PC-3 (cell line): ENCODE measurements around the gene SIX1. TPM values are rescaled to one million over a fixed set of nuclear protein-coding genes. Genes with fewer than 3 reads are reported as not detected.

Experiments used
- ATAC-seq: fragments of 200-7000 bp; cut with Tn5 transposase; 2 replicates; pipeline ENCODE4 v1.9.1; 2020; ENCODE audit warnings: mild to moderate bottlenecking, moderate library complexity
- BruUV-seq: library from RNA; stranded (reverse); fragments of 400-500 nt; replicated peaks from 2 replicates; lab custom pipeline; 2021; lab: Mats Ljungman, UMichigan
- CTCF ChIA-PET: fragments of 300-600 bp; sonication (Branson Sonifier 250); formaldehyde crosslinking; loops from one replicate; lab custom pipeline; 2022; ENCODE audit warnings: antibody characterized with exemption; lab: Charles Lee
- POLR2A ChIA-PET: fragments of 300-600 bp; sonication (Branson Sonifier 250); formaldehyde crosslinking; loops from one replicate; lab custom pipeline; 2022; ENCODE audit warnings: antibody characterized with exemption; ENCODE audit not compliant: unreplicated experiment; lab: Charles Lee
- DNase-seq: peaks from one replicate; pipeline ENCODE4 v3.0.0-alpha.2; 2015
- H2AFZ ChIP-seq: fragments of 300-600 bp; sonication (generic); 2 replicates; pipeline ENCODE4 v1.6.0; 2016; ENCODE audit warnings: antibody characterized with exemption, low read length
- H3F3A ChIP-seq: fragments of 300-600 bp; sonication (generic); one replicate; pipeline ENCODE4 v1.6.0; 2017; ENCODE audit warnings: antibody characterized with exemption, low read length, control low read depth, mild to moderate bottlenecking; ENCODE audit not compliant: unreplicated experiment
- H3K27ac ChIP-seq: fragments of 300-600 bp; sonication (generic); 2 replicates; pipeline ENCODE4 v1.5.1; 2016; ENCODE audit warnings: mild to moderate bottlenecking, low read length
- H3K27me3 ChIP-seq: fragments of 300-600 bp; sonication (generic); 2 replicates; pipeline ENCODE4 v1.6.1; 2016; ENCODE audit warnings: low read length, mixed read lengths
- H3K36me3 ChIP-seq: fragments of 300-600 bp; sonication (generic); 2 replicates; pipeline ENCODE4 v1.6.1; 2016; ENCODE audit warnings: low read depth, mixed run types, low read length, mixed read lengths
- H3K4me1 ChIP-seq: fragments of 300-600 bp; sonication (generic); 2 replicates; pipeline ENCODE4 v1.5.1; 2016; ENCODE audit warnings: low read length; ENCODE audit not compliant: insufficient read depth
- H3K4me2 ChIP-seq: fragments of 300-600 bp; sonication (generic); 2 replicates; pipeline ENCODE4 v1.6.0; 2016; ENCODE audit warnings: low read length
- H3K4me3 ChIP-seq: fragments of 300-600 bp; sonication (generic); 2 replicates; pipeline ENCODE4 v1.5.1; 2016; ENCODE audit warnings: mild to moderate bottlenecking, low read length, mixed read lengths
- H3K79me2 ChIP-seq: fragments of 300-600 bp; sonication (generic); 2 replicates; pipeline ENCODE4 v1.6.1; 2017; ENCODE audit warnings: low read length, mixed read lengths
- H3K9ac ChIP-seq: fragments of 300-600 bp; sonication (generic); 2 replicates; pipeline ENCODE4 v1.6.0; 2016; ENCODE audit warnings: mild to moderate bottlenecking, low read length
- H3K9me2 ChIP-seq: fragments of 300-600 bp; sonication (generic); replicated peaks from 2 replicates; pipeline ENCODE4 v1.6.1; 2016; ENCODE audit warnings: mixed run types, low read length, mixed read lengths
- H3K9me3 ChIP-seq: fragments of 300-600 bp; sonication (generic); 2 replicates; pipeline ENCODE4 v1.6.1; 2016; ENCODE audit warnings: low read length, mixed read lengths
- H4K20me1 ChIP-seq: fragments of 300-600 bp; sonication (generic); 2 replicates; pipeline ENCODE4 v1.6.1; 2016; ENCODE audit warnings: low read length, mixed read lengths
- CTCF ChIP-seq: fragments of 300-600 bp; sonication (generic); conservative IDR thresholded peaks from 2 replicates; pipeline ENCODE4 v1.5.1; 2017; ENCODE audit warnings: antibody characterized with exemption, low read depth, mild to moderate bottlenecking, low read length
- EZH2 ChIP-seq: fragments of 300-600 bp; sonication (generic); IDR thresholded peaks from one replicate; pipeline ENCODE4 v1.6.1; 2017; ENCODE audit warnings: antibody characterized with exemption, mild to moderate bottlenecking, low read length; ENCODE audit not compliant: unreplicated experiment
- EZH2phosphoT487 ChIP-seq: fragments of 300-600 bp; sonication (generic); IDR thresholded peaks from 2 replicates; pipeline ENCODE4 v1.6.1; 2018; ENCODE audit warnings: mild to moderate bottlenecking, antibody characterized with exemption, low read length, borderline replicate concordance
- intact Hi-C: fragments of 100-400 bp; cut with micrococcal nuclease; formaldehyde crosslinking; loops from 2 replicates; pipeline ENCODE4 v1.9.0; 2023
- total RNA-seq: library from RNA; depleted of rRNA; stranded (reverse); fragments of >200 nt; gene quantifications from 2 replicates; pipeline ENCODE4 v1.2.3, GENCODE V29; 2014

SIX1 gene
- total RNA-seq, 1 experiment from 2014 or later: 16.5 TPM

- TSS peak; percentile 84 for BruUV-seq
- CTCF ChIA-PET: interaction anchor here (0.5 to 1.0 kb wide), 3 partner anchors 15 to 493 kb away, joined by 3 to 4 read pairs (median 3); no protein-coding TSS in a partner anchor
These were observed 2.0 kb downstream of the SIX1 start for GRCh38 chr14:60647081-60647836.

DNA sequence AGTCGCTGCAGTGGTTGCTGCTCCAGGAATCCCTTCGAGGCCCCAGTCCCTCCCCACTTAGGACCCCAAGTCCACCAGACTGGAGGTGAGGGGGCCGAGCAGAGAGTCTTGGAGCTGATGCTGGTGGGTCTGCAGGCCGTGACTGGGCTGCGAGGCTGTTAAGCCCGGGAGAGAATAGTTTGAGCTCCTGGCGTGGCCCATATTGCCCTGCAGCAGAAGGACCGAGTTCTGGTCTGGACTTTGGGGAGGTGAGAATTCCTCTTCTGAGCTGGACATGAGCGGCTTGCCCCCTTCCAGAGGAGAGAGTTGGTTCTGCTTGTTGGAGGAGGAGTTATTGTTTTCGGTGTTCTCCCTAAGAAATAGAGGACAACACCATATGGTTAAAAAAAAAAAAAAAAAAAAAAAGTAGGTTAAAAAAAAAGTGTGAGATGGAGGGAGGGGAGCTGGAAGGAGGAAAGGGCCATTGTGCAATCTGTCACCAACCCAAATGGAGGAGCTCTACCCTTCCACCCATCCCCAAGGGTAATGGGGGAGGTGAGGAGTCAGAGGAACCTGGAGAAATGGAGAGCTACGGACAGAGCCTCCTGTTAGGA is 3.0 kb downstream of the SIX1 start:
- Histone ChIP-seq H3K9me2 (no peaks in the 10 kb centered on the region), H3K4me1 (peaks cover 21% of the 10 kb centered on the region), H3F3A (no peaks in the 10 kb centered on the region), H3K4me2 (peak overlapping the region; percentile 97), H2AFZ (peak overlapping the region; percentile 23; the same call in 1 of the 2 replicates), H3K27me3 (no peaks in the 10 kb centered on the region), H3K36me3 (0 out of 2 replicates have a peak, but pooled peaks cover 7% of the 10 kb centered on the region), H3K27ac (peak overlapping the region; percentile 47), H3K9me3 (no peaks in the 10 kb centered on the region), H4K20me1 (0 out of 2 replicates have a peak, but pooled peaks cover 4% of the 10 kb centered on the region), H3K4me3 (peak overlapping the region; percentile 75), H3K9ac (peak overlapping the region; percentile 76), H3K79me2 (peaks cover 59% of the 10 kb centered on the region)
- intact Hi-C loops: loop anchor here (5.0 kb wide), 2 partner anchors 321 to 551 kb away; no protein-coding TSS in a partner anchor
- ChIA-PET POLR2A (interaction anchor here (0.5 to 0.6 kb wide), 4 partner anchors 293 to 940 kb away, joined by 3 to 6 read pairs (median 3); partner anchors contain the start of gene PCNX4), CTCF (interaction anchor here (0.5 to 0.7 kb wide), 3 partner anchors 386 to 648 kb away, joined by 3 to 9 read pairs (median 3); no protein-coding TSS in a partner anchor)
- TF ChIP-seq CTCF: no peak
- TF ChIP-seq EZH2: no peak
- TF ChIP-seq EZH2phosphoT487: no peak
- no TSS peak for BruUV-seq
- no peak for ATAC-seq
- DNase-seq: peak; percentile 45

More at GRCh38 chr14:60647081-60647836, 2.0 kb downstream of the SIX1 start:
- peaks cover 59% of the 10 kb centered on the region for H3K79me2 ChIP-seq
- intact Hi-C loops: loop anchor here (1.0 to 5.0 kb wide), 4 partner anchors 22 to 550 kb away; partner anchors contain the start of gene SIX4
- H3K9me2 ChIP-seq: no peaks in the 10 kb centered on the region
- peak overlapping the region; percentile 96 for H2AFZ ChIP-seq
- no peaks in the 10 kb centered on the region for H3K9me3 ChIP-seq
- ATAC-seq (peak; percentile 45), DNase-seq (peak; percentile 83)
- H3K36me3 ChIP-seq: 0 out of 2 replicates have a peak, but pooled peaks cover 7% of the 10 kb centered on the region
- H3F3A ChIP-seq: no peaks in the 10 kb centered on the region
- peak overlapping the region; percentile 76 for H3K9ac ChIP-seq
- POLR2A ChIA-PET: interaction anchor here (0.6 kb wide), 5 partner anchors 10 to 292 kb away, joined by 3 to 4 read pairs (median 3); no protein-coding TSS in a partner anchor
- H3K27me3 ChIP-seq: no peaks in the 10 kb centered on the region
- H3K4me1 ChIP-seq: peaks cover 21% of the 10 kb centered on the region
- peak overlapping the region; percentile 47 for H3K27ac ChIP-seq
- TF ChIP-seq EZH2 (no peak), EZH2phosphoT487 (no peak), CTCF (no peak)
- 0 out of 2 replicates have a peak, but pooled peaks cover 4% of the 10 kb centered on the region for H4K20me1 ChIP-seq
- H3K4me2 ChIP-seq: peak overlapping the region; percentile 97
- peak overlapping the region; percentile 75 for H3K4me3 ChIP-seq
